HCT116 (cell line): ENCODE results near the gene UACA. TPM values are rescaled to one million over a fixed set of nuclear protein-coding genes. Genes with fewer than 3 reads are reported as not detected.

Experiments
- ATAC-seq: fragments of 200-7000 bp; cut with Tn5 transposase; 2 replicates; pipeline ENCODE4 v1.9.1; 2020; ENCODE audit warnings: mild to moderate bottlenecking, moderate library complexity
- BruUV-seq: library from RNA; stranded (reverse); fragments of 400-500 nt; replicated peaks from 2 replicates; lab custom pipeline; 2021; lab: Mats Ljungman, UMichigan
- CTCF ChIA-PET: fragments of 300-600 bp; sonication (Branson Sonifier 250); formaldehyde crosslinking; loops from one replicate; lab custom pipeline; 2021; ENCODE audit warnings: antibody characterized with exemption; lab: Charles Lee
- POLR2A ChIA-PET: fragments of 300-600, 350-600 bp; sonication (Branson Sonifier 250); formaldehyde crosslinking; loops from one replicate; lab custom pipeline; 2021; ENCODE audit warnings: antibody characterized with exemption; lab: Charles Lee
- RAD21 ChIA-PET, 2 experiments: fragments of 300-600 bp; sonication (Branson Sonifier 250); formaldehyde crosslinking; loops; one replicate each; lab custom pipeline; 2023; ENCODE audit warnings: low total read pairs in 2 of 2; ENCODE audit not compliant: uncharacterized antibody in 2 of 2, unreplicated experiment in 2 of 2, low non-redundant PET in 1 of 2; lab: Charles Lee
- DNase-seq: peaks from one replicate; pipeline ENCODE4 v3.0.0-alpha.2; 2010; ENCODE audit warnings: low read depth, low spot score
- H2AFZ ChIP-seq: fragments of 200-600 bp; shearing (Covaris generic), sonication (generic); 2 replicates; pipeline ENCODE4 v1.6.1; 2017; ENCODE audit warnings: low read depth, mixed run types, mixed read lengths, antibody characterized with exemption, low read length; ENCODE audit not compliant: poor library complexity, severe bottlenecking
- H3K27ac ChIP-seq: 2 replicates; pipeline ENCODE4 v1.5.1; 2012; ENCODE audit warnings: low read depth, low read length
- H3K27me3 ChIP-seq: fragments of 200-600 bp; sonication (generic); 2 replicates; pipeline ENCODE4 v1.6.1; 2016; ENCODE audit warnings: mixed run types, low read length, mixed read lengths; ENCODE audit not compliant: insufficient read depth
- H3K36me3 ChIP-seq, 2 experiments: fragments of 200-500 bp in 1 of 2; fragments of 200-600 bp in 1 of 2; sonication (Bioruptor generic) in 1 of 2; sonication (generic) in 1 of 2; 2 replicates each; pipeline versions ENCODE4 v1.5.1 to v1.6.1; 2014 to 2016; ENCODE audit warnings: low read length in 2 of 2, inconsistent platforms in 1 of 2, mixed read lengths in 1 of 2, mixed run types in 1 of 2; ENCODE audit not compliant: insufficient read depth in 2 of 2, control insufficient read depth in 1 of 2
- H3K4me1 ChIP-seq, 2 experiments: fragments of 200-600 bp in 1 of 2; sonication (generic) in 1 of 2; 2 replicates each; pipeline versions ENCODE4 v1.5.1 to v1.6.1; 2012 to 2017; ENCODE audit warnings: low read length in 2 of 2, inconsistent platforms in 1 of 2, mild to moderate bottlenecking in 1 of 2, mixed read lengths in 1 of 2, mixed run types in 1 of 2, moderate library complexity in 1 of 2; ENCODE audit not compliant: insufficient read depth in 2 of 2, control insufficient read depth in 1 of 2
- H3K4me2 ChIP-seq: fragments of 200-600 bp; sonication (generic); 2 replicates; pipeline ENCODE4 v1.6.1; 2017; ENCODE audit warnings: mixed run types, low read length, mixed read lengths
- H3K4me3 ChIP-seq, 2 experiments: fragments of 200-600 bp in 1 of 2; sonication (generic) in 1 of 2; replicated peaks in 1 of 2; 2 replicates each; pipeline ENCODE4 v1.5.1; 2011 to 2016; ENCODE audit warnings: low read length in 2 of 2, control low read depth in 1 of 2, low read depth in 1 of 2, mild to moderate bottlenecking in 1 of 2, mixed read lengths in 1 of 2, mixed run types in 1 of 2
- H3K79me2 ChIP-seq: fragments of 200-600 bp; sonication (generic); 2 replicates; pipeline ENCODE4 v1.6.1; 2017; ENCODE audit warnings: mild to moderate bottlenecking, mixed run types, low read length, moderate library complexity, mixed read lengths; ENCODE audit not compliant: insufficient read depth
- H3K9ac ChIP-seq: fragments of 200-600 bp; sonication (generic); 2 replicates; pipeline ENCODE4 v1.6.1; 2016; ENCODE audit warnings: low read length, mixed read lengths
- H3K9me2 ChIP-seq: fragments of 200-600 bp; sonication (generic), shearing (Covaris generic); 2 replicates; pipeline ENCODE4 v1.6.1; 2017; ENCODE audit warnings: mixed run types, mild to moderate bottlenecking, moderate library complexity; ENCODE audit not compliant: insufficient read depth
- H3K9me3 ChIP-seq, 2 experiments: fragments of 200-500 bp in 1 of 2; fragments of 200-600 bp in 1 of 2; sonication (Bioruptor generic) in 1 of 2; sonication (generic) in 1 of 2; 2 replicates each; pipeline ENCODE4 v1.6.1; 2014 to 2017; ENCODE audit warnings: low read length in 2 of 2, mixed read lengths in 2 of 2, inconsistent platforms in 1 of 2, low read depth in 1 of 2, mild to moderate bottlenecking in 1 of 2, mixed run types in 1 of 2, moderate library complexity in 1 of 2; ENCODE audit not compliant: control insufficient read depth in 1 of 2, insufficient read depth in 1 of 2
- H4K20me1 ChIP-seq: fragments of 200-600 bp; sonication (generic), shearing (Covaris generic); 2 replicates; pipeline ENCODE4 v1.6.1; 2017; ENCODE audit warnings: mixed run types, mild to moderate bottlenecking, moderate library complexity; ENCODE audit not compliant: insufficient read depth
- CBX3 ChIP-seq: IDR thresholded peaks from 2 replicates; pipeline ENCODE4 v1.6.1; 2012; ENCODE audit warnings: low read depth
- CEBPB ChIP-seq: IDR thresholded peaks from 2 replicates; pipeline ENCODE4 v1.6.1; 2012; ENCODE audit warnings: low read depth
- EGR1 ChIP-seq: IDR thresholded peaks from 2 replicates; pipeline ENCODE4 v1.6.1; 2012; ENCODE audit warnings: low read depth
- ELF1 ChIP-seq: IDR thresholded peaks from 2 replicates; pipeline ENCODE4 v1.6.1; 2012; ENCODE audit warnings: low read depth, borderline replicate concordance
- EZH2 ChIP-seq: fragments of 200-600 bp; sonication (generic); IDR thresholded peaks from 2 replicates; pipeline ENCODE4 v1.6.1; 2017; ENCODE audit warnings: antibody characterized with exemption, mixed run types
- POLR2A ChIP-seq: IDR thresholded peaks from 2 replicates; pipeline ENCODE4 v1.7.0; 2011; ENCODE audit warnings: borderline replicate concordance; ENCODE audit not compliant: insufficient read depth, insufficient read length; ENCODE audit errors: extremely low read depth
- POLR2AphosphoS5 ChIP-seq: IDR thresholded peaks from 2 replicates; pipeline ENCODE4 v1.6.1; 2011; ENCODE audit warnings: mild to moderate bottlenecking, low read depth, low read length, moderate library complexity
- RAD21 ChIP-seq: IDR thresholded peaks from 2 replicates; pipeline ENCODE4 v1.6.1; 2012; ENCODE audit warnings: low read depth, mild to moderate bottlenecking
- SIN3A ChIP-seq: IDR thresholded peaks from 2 replicates; pipeline ENCODE4 v1.6.1; 2012; ENCODE audit warnings: low read depth
- SRF ChIP-seq: IDR thresholded peaks from 2 replicates; pipeline ENCODE4 v1.6.1; 2012; ENCODE audit warnings: low read depth
- YY1 ChIP-seq: IDR thresholded peaks from 2 replicates; pipeline ENCODE4 v1.6.1; 2011; ENCODE audit warnings: low read length, low read depth, moderate library complexity, mild to moderate bottlenecking; ENCODE audit not compliant: insufficient replicate concordance; ENCODE audit errors: extremely low read depth
- ZFX ChIP-seq: fragments of 450-650 bp; IDR thresholded peaks from 2 replicates; pipeline ENCODE4 v1.6.1; 2017
- ZNF274 ChIP-seq: fragments of 200-500 bp; sonication (Bioruptor generic); IDR thresholded peaks from 2 replicates; pipeline ENCODE4 v1.6.1; 2014; ENCODE audit warnings: mild to moderate bottlenecking, low read depth, low read length, inconsistent platforms
- intact Hi-C: fragments of 100-400 bp; cut with micrococcal nuclease; formaldehyde crosslinking; loops from 2 replicates; pipeline ENCODE4 v1.10.0; 2022
- total RNA-seq: library from RNA; stranded (reverse); gene quantifications from one replicate; pipeline ENCODE4 v1.2.1, GENCODE V29; 2021; ENCODE audit not compliant: unreplicated experiment
- TF ChIP-seq, protein P1 (sequence below): IDR thresholded peaks from 2 replicates; pipeline ENCODE4 v1.6.1; 2012; ENCODE audit warnings: low read depth

Gene UACA
- total RNA-seq, 1 experiment from 2014 or later = 47.4 TPM

DNA sequence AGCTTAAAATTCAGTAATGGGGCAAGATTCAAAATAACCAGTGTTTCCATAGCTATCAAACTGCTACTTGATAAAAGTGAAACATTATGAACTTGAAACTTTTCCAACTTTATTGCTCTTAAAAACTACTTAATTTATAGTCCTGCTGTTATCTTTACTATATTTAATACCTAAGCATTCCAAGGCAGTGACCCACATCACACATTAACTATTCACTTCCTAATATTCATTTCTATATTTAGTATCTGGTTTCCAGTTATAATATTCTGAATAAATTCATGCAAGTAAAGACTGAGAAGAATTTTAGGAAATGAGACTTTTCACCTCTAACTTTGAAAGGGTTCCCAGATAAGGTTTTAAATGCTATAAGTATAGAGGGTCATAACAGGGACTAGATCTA is 64.9 kb downstream of the UACA start (continued):
- TF ChIP-seq, protein P1, sequence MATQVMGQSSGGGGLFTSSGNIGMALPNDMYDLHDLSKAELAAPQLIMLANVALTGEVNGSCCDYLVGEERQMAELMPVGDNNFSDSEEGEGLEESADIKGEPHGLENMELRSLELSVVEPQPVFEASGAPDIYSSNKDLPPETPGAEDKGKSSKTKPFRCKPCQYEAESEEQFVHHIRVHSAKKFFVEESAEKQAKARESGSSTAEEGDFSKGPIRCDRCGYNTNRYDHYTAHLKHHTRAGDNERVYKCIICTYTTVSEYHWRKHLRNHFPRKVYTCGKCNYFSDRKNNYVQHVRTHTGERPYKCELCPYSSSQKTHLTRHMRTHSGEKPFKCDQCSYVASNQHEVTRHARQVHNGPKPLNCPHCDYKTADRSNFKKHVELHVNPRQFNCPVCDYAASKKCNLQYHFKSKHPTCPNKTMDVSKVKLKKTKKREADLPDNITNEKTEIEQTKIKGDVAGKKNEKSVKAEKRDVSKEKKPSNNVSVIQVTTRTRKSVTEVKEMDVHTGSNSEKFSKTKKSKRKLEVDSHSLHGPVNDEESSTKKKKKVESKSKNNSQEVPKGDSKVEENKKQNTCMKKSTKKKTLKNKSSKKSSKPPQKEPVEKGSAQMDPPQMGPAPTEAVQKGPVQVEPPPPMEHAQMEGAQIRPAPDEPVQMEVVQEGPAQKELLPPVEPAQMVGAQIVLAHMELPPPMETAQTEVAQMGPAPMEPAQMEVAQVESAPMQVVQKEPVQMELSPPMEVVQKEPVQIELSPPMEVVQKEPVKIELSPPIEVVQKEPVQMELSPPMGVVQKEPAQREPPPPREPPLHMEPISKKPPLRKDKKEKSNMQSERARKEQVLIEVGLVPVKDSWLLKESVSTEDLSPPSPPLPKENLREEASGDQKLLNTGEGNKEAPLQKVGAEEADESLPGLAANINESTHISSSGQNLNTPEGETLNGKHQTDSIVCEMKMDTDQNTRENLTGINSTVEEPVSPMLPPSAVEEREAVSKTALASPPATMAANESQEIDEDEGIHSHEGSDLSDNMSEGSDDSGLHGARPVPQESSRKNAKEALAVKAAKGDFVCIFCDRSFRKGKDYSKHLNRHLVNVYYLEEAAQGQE = no peak
- TF ChIP-seq RAD21 = no peak
- no peak for TF ChIP-seq YY1
- TF ChIP-seq ZFX = no peak
- TF ChIP-seq CEBPB = no peak
- TF ChIP-seq ELF1 = no peak
- TF ChIP-seq SIN3A = no peak
- TF ChIP-seq CBX3 = no peak
- TF ChIP-seq POLR2A = no peak

DNA sequence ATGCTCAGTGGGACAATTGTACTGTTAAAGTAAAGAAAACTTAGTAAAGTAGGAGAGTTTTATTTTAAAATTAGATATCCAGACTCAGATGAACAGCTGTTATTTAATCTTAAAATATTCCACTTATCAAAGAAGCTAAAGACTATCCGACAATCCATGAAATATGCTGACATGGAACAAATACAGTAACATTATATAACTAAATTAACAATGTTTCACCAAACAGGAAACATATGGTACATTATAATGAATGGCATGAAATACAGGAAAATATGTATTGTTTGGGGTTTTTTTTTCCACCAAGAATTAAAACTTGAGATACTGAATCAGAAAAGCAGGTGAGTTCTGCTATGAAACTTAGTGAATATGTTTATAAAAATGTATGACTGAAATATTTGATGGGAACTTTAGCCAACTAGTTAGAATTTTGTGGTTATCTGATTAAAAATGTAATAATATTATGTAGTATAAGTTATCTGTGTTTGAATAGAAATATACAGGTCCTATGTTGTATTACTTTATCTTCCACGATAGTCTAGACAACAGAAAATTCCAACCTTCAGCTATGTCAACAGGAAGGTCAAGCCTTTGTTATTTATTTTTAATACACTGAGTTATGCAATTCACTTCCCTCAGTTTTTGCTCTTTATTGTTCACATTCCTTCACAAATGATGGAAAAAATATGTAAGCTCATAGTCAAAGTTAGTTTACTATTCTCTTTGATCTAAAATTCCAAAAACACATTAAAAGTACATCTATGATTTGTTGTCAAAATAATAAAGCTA is 72.7 kb downstream of the UACA start:
- no peak overlapping the region for H3K27ac ChIP-seq
- no peaks in the 10 kb centered on the region for H3K27me3 ChIP-seq
- intact Hi-C loops = no loop called here
- H3K36me3 ChIP-seq = peaks cover 0 to 2% of the 10 kb centered on the region in 2 experiments; a peak in 1 of 4 replicates
- ChIA-PET POLR2A (no interaction called here), CTCF (interaction anchor here (1.1 kb wide), 1 partner anchor 32 kb away, joined by 7 read pairs; no protein-coding TSS in a partner anchor), RAD21 (no interaction called here)
- no peak overlapping the region for H3K9ac ChIP-seq
- H4K20me1 ChIP-seq = no peaks in the 10 kb centered on the region
- no peak overlapping the region for H3K4me2 ChIP-seq
- no peaks in the 10 kb centered on the region for H3K4me1 ChIP-seq
- TF ChIP-seq POLR2AphosphoS5 (no peak), EGR1 (no peak), EZH2 (no peak), SIN3A (no peak), ZNF274 (no peak), POLR2A (no peak), SRF (no peak), CBX3 (no peak)
- H3K4me3 ChIP-seq = no peak overlapping the region
- no peaks in the 10 kb centered on the region for H3K79me2 ChIP-seq
- DNase-seq = no peak
- no peak overlapping the region for H2AFZ ChIP-seq
- BruUV-seq = no TSS peak
- no peaks in the 10 kb centered on the region for H3K9me3 ChIP-seq
- ATAC-seq = no peak
- no peaks in the 10 kb centered on the region for H3K9me2 ChIP-seq
